AG04450 (cell line): ENCODE measurements around the gene LMOD3. TPM values are rescaled to one million over a fixed set of nuclear protein-coding genes. Genes with fewer than 3 reads are reported as not detected.

Experiments used
- CTCF ChIA-PET: fragments of 300-600, 350-600 bp; formaldehyde crosslinking; extraction: SDS; loops from one replicate; lab custom pipeline; 2022; ENCODE audit warnings: antibody characterized with exemption, inconsistent platforms; lab: Charles Lee
- POLR2A ChIA-PET: fragments of 350-600 bp; formaldehyde crosslinking; extraction: SDS; loops from one replicate; lab custom pipeline; 2021; ENCODE audit warnings: antibody characterized with exemption, inconsistent platforms; lab: Yijun Ruan, JAX
- DNase-seq: peaks from one replicate; pipeline ENCODE4 v3.0.0-alpha.2; 2011; ENCODE audit warnings: low read depth, low spot score
- H3K27ac ChIP-seq: one replicate; pipeline ENCODE4 v1.5.1; 2012; ENCODE audit warnings: low read depth, low read length, control low read depth
- H3K27me3 ChIP-seq: one replicate; pipeline ENCODE4 v1.6.0; 2012; ENCODE audit warnings: low read length; ENCODE audit not compliant: control insufficient read depth, insufficient read depth
- H3K4me3 ChIP-seq: 2 replicates; pipeline ENCODE4 v1.5.1; 2011; ENCODE audit warnings: mild to moderate bottlenecking, low read depth, low read length, control low read depth
- H3K9me3 ChIP-seq: 2 replicates; pipeline ENCODE4 v1.5.1; 2012; ENCODE audit warnings: low read length; ENCODE audit not compliant: control insufficient read depth, insufficient read depth
- CTCF ChIP-seq: IDR thresholded peaks from 2 replicates; pipeline ENCODE4 v1.5.1; 2011; ENCODE audit warnings: low read depth, low read length, control low read depth, inconsistent platforms
- polyA plus RNA-seq: library from polyadenylated mRNA; depleted of rRNA; stranded (reverse); fragments of >200 nt; gene quantifications from 2 replicates; pipeline ENCODE4 v1.2.3, GENCODE V29; 2011; rRNA removed

LMOD3 gene
- polyA plus RNA-seq, 1 experiment: not detected

GRCh38 chr3:69058180-69058946, 64.0 kb downstream of the LMOD3 start:
- no peak overlapping the region for H3K27ac ChIP-seq
- ChIA-PET POLR2A (no interaction called here), CTCF (no interaction called here)
- TF ChIP-seq CTCF: no peak
- H3K27me3 ChIP-seq: no peaks in the 10 kb centered on the region
- H3K9me3 ChIP-seq: no peaks in the 10 kb centered on the region
- no peak overlapping the region for H3K4me3 ChIP-seq
- no peak for DNase-seq

Other genes starting within 250 kb of the LMOD3 start
- not detected in 2 replicates for gene TAFA4, start 190.0 kb downstream of the LMOD3 start, polyA plus RNA-seq
- 25.8 and 29.4 TPM in 2 replicates for gene EOGT, start 108.9 kb downstream of the LMOD3 start, polyA plus RNA-seq
- 18.1 and 21.1 TPM in 2 replicates for gene TMF1, start 70.3 kb downstream of the LMOD3 start, polyA plus RNA-seq
- 81.1 and 111 TPM in 2 replicates for gene UBA3, start 42.2 kb downstream of the LMOD3 start, polyA plus RNA-seq
- gene ARL6IP5, start 37.7 kb downstream of the LMOD3 start, polyA plus RNA-seq: 150 and 204 TPM in 2 replicates